Astrocyte (in vitro differentiated cells and primary cell): ENCODE measurements around the gene GNB1L. TPM values are rescaled to one million over a fixed set of nuclear protein-coding genes. Genes with fewer than 3 reads are reported as not detected.

Source experiments
- DNase-seq: peaks from one replicate; pipeline ENCODE4 v3.0.0-alpha.2; 2010; ENCODE audit warnings: low read depth
- FAIRE-seq: peaks from 2 replicates; lab custom pipeline; 2011; peaks lifted over from hg19 to GRCh38; lab: Jason Lieb, UNC
- H2AFZ ChIP-seq: 2 replicates; pipeline ENCODE4 v1.6.0; 2012; ENCODE audit warnings: low read depth, low read length, inconsistent platforms
- H3K27ac ChIP-seq: 2 replicates; pipeline ENCODE4 v1.5.1; 2011; ENCODE audit warnings: low read depth, low read length, inconsistent platforms
- H3K27me3 ChIP-seq: 2 replicates; pipeline ENCODE4 v1.6.0; 2011; ENCODE audit warnings: low read length, inconsistent platforms; ENCODE audit not compliant: insufficient read depth
- H3K36me3 ChIP-seq: 2 replicates; pipeline ENCODE4 v1.5.1; 2011; ENCODE audit warnings: low read length, inconsistent platforms; ENCODE audit not compliant: insufficient read depth
- H3K4me1 ChIP-seq: 2 replicates; pipeline ENCODE4 v1.5.1; 2011; ENCODE audit warnings: low read length, inconsistent platforms; ENCODE audit not compliant: insufficient read depth
- H3K4me2 ChIP-seq: 2 replicates; pipeline ENCODE4 v1.6.0; 2012; ENCODE audit warnings: low read length, inconsistent platforms
- H3K4me3 ChIP-seq: 2 replicates; pipeline ENCODE4 v1.5.1; 2011; ENCODE audit warnings: low read depth, mild to moderate bottlenecking, low read length, inconsistent platforms; ENCODE audit not compliant: insufficient read depth
- H3K79me2 ChIP-seq: 2 replicates; pipeline ENCODE4 v1.6.0; 2012; ENCODE audit warnings: mild to moderate bottlenecking, low read length, inconsistent platforms; ENCODE audit not compliant: insufficient read depth
- H3K9ac ChIP-seq: 2 replicates; pipeline ENCODE4 v1.6.0; 2012; ENCODE audit warnings: mild to moderate bottlenecking, low read length, inconsistent platforms
- H3K9me3 ChIP-seq: 2 replicates; pipeline ENCODE4 v1.5.1; 2012; ENCODE audit warnings: low read depth, mild to moderate bottlenecking, low read length, inconsistent platforms; ENCODE audit not compliant: insufficient read depth
- H4K20me1 ChIP-seq: 2 replicates; pipeline ENCODE4 v1.6.0; 2012; ENCODE audit warnings: low read length, inconsistent platforms; ENCODE audit not compliant: insufficient read depth
- H3K27ac Mint-ChIP-seq: one replicate; pipeline ENCODE4 v1.8.0; 2021; ENCODE audit warnings: mild to moderate bottlenecking, mixed read lengths; ENCODE audit not compliant: unreplicated experiment
- H3K27me3 Mint-ChIP-seq: one replicate; pipeline ENCODE4 v1.8.0; 2021; ENCODE audit warnings: low read depth, mixed read lengths; ENCODE audit not compliant: unreplicated experiment
- H3K36me3 Mint-ChIP-seq: one replicate; pipeline ENCODE4 v1.8.0; 2021; ENCODE audit warnings: low read depth, mixed read lengths; ENCODE audit not compliant: unreplicated experiment
- H3K4me1 Mint-ChIP-seq: one replicate; pipeline ENCODE4 v1.8.0; 2021; ENCODE audit warnings: low read depth, mixed read lengths; ENCODE audit not compliant: unreplicated experiment
- H3K4me3 Mint-ChIP-seq: one replicate; pipeline ENCODE4 v1.8.0; 2021; ENCODE audit warnings: mild to moderate bottlenecking, moderate library complexity, mixed read lengths; ENCODE audit not compliant: unreplicated experiment
- H3K9me3 Mint-ChIP-seq: one replicate; pipeline ENCODE4 v1.8.0; 2021; ENCODE audit warnings: mild to moderate bottlenecking, mixed read lengths; ENCODE audit not compliant: unreplicated experiment
- CTCF ChIP-seq: IDR thresholded peaks from 2 replicates; pipeline ENCODE4 v1.5.1; 2011; ENCODE audit warnings: low read depth, mild to moderate bottlenecking, inconsistent platforms, low read length, moderate library complexity; ENCODE audit not compliant: insufficient read depth
- EZH2 ChIP-seq: IDR thresholded peaks from 2 replicates; pipeline ENCODE4 v1.6.1; 2012; ENCODE audit warnings: mild to moderate bottlenecking, low read length, inconsistent platforms; ENCODE audit not compliant: insufficient read depth
- total RNA-seq: library from RNA; stranded (reverse); gene quantifications from 2 replicates; pipeline ENCODE4 v1.2.1, GENCODE V29; 2021

The GNB1L gene
- total RNA-seq, 1 donor from 2014 or later: 14.3 TPM

GRCh38 chr22:19765477-19766239 lies 89.0 kb downstream of the GNB1L start:
- no peaks in the 10 kb centered on the region for H3K4me1 ChIP-seq
- H3K4me2 ChIP-seq: peak overlapping the region; percentile 26
- no peaks in the 10 kb centered on the region for H3K79me2 ChIP-seq
- peaks cover 74% of the 10 kb centered on the region for H3K27me3 ChIP-seq
- FAIRE-seq (no peak), DNase-seq (no peak)
- no peak overlapping the region for H3K4me3 ChIP-seq
- Mint-ChIP-seq H3K4me3 (no peak overlapping the region), H3K27me3 (peaks cover 61% of the 10 kb centered on the region), H3K36me3 (peaks cover 3% of the 10 kb centered on the region), H3K4me1 (no peaks in the 10 kb centered on the region), H3K9me3 (peaks cover 12% of the 10 kb centered on the region), H3K27ac (peak overlapping the region; percentile 47)
- H3K27ac ChIP-seq: no peak overlapping the region
- H3K9me3 ChIP-seq: peaks cover 3% of the 10 kb centered on the region
- no peaks in the 10 kb centered on the region for H3K36me3 ChIP-seq
- H4K20me1 ChIP-seq: peaks cover 15% of the 10 kb centered on the region
- H3K9ac ChIP-seq: no peak overlapping the region
- H2AFZ ChIP-seq: no peak overlapping the region
- peak; percentile 70 for TF ChIP-seq EZH2
- no peak for TF ChIP-seq CTCF

- Mint-ChIP-seq H3K4me3 (no peak overlapping the region), H3K27ac (peak overlapping the region; percentile 84), H3K4me1 (peaks cover 4% of the 10 kb centered on the region), H3K9me3 (peaks cover 17% of the 10 kb centered on the region), H3K36me3 (peaks cover 4% of the 10 kb centered on the region), H3K27me3 (peaks cover 57% of the 10 kb centered on the region)
- Histone ChIP-seq H3K4me1 (no peaks in the 10 kb centered on the region), H3K9me3 (peaks cover 3% of the 10 kb centered on the region), H3K36me3 (no peaks in the 10 kb centered on the region), H3K79me2 (no peaks in the 10 kb centered on the region), H4K20me1 (peaks cover 19% of the 10 kb centered on the region), H2AFZ (no peak overlapping the region), H3K27ac (no peak overlapping the region), H3K27me3 (peaks cover 78% of the 10 kb centered on the region), H3K4me2 (no peak overlapping the region), H3K9ac (no peak overlapping the region), H3K4me3 (no peak overlapping the region)
- FAIRE-seq (no peak), DNase-seq (no peak)
- TF ChIP-seq EZH2 (no peak), CTCF (no peak)
Measured at GRCh38 chr22:19764636-19765476, 89.8 kb downstream of the GNB1L start.
